IMR-90 (cell line): Measurements from ENCODE around the gene MEGF10. TPM values are rescaled to one million over a fixed set of nuclear protein-coding genes. Genes with fewer than 3 reads are reported as not detected.

Experiments
- ATAC-seq: fragments of 200-7000 bp; cut with Tn5 transposase; 2 replicates; pipeline ENCODE4 v1.9.1; 2020; ENCODE audit warnings: low read depth, mild to moderate bottlenecking, moderate library complexity
- BruUV-seq: library from RNA; stranded (reverse); fragments of 400-500 nt; replicated peaks from 2 replicates; lab custom pipeline; 2021; lab: Mats Ljungman, UMichigan
- CTCF ChIA-PET: fragments of 300-600 bp; formaldehyde crosslinking; extraction: SDS; loops from one replicate; lab custom pipeline; 2021; ENCODE audit warnings: antibody characterized with exemption; lab: Yijun Ruan, JAX
- POLR2A ChIA-PET: fragments of 300-600 bp; sonication (Branson Sonifier 250); formaldehyde crosslinking; loops from one replicate; lab custom pipeline; 2022; ENCODE audit warnings: antibody characterized with exemption; ENCODE audit not compliant: unreplicated experiment; lab: Charles Lee
- DNase-seq: peaks from one replicate; pipeline ENCODE4 v3.0.0; 2013
- H2AFZ ChIP-seq: replicated peaks from 2 replicates; pipeline ENCODE3; 2013; ENCODE audit warnings: low read length, mild to moderate bottlenecking; ENCODE audit not compliant: poor library complexity
- H2AK5ac ChIP-seq: 2 replicates; pipeline ENCODE4 v1.6.1; 2013; ENCODE audit warnings: low read depth, low read length, inconsistent platforms
- H2AK9ac ChIP-seq: replicated peaks from 2 replicates; pipeline ENCODE3; 2013; ENCODE audit warnings: mild to moderate bottlenecking, low read depth, low read length, moderate library complexity; ENCODE audit not compliant: poor library complexity
- H2BK120ac ChIP-seq: 2 replicates; pipeline ENCODE4 v1.6.1; 2013; ENCODE audit warnings: low read depth, low read length, inconsistent platforms
- H2BK15ac ChIP-seq: 3 replicates; pipeline ENCODE4 v1.6.1; 2013; ENCODE audit warnings: low read depth, low read length, inconsistent platforms
- H2BK20ac ChIP-seq: 2 replicates; pipeline ENCODE4 v1.6.1; 2013; ENCODE audit warnings: low read depth, mild to moderate bottlenecking, inconsistent platforms, low read length, moderate library complexity
- H2BK5ac ChIP-seq: 2 replicates; pipeline ENCODE4 v1.6.1; 2013; ENCODE audit warnings: mild to moderate bottlenecking, low read depth, low read length, inconsistent platforms; ENCODE audit not compliant: poor library complexity, severe bottlenecking
- H3K14ac ChIP-seq: replicated peaks from 2 replicates; pipeline ENCODE4 v1.6.1; 2013; ENCODE audit warnings: low read depth, low read length, inconsistent platforms
- H3K18ac ChIP-seq: 2 replicates; pipeline ENCODE4 v1.6.1; 2013; ENCODE audit warnings: low read depth, low read length, control low read depth
- H3K23ac ChIP-seq: 2 replicates; pipeline ENCODE4 v1.6.1; 2013; ENCODE audit warnings: low read depth, low read length, inconsistent platforms
- H3K27ac ChIP-seq: 2 replicates; pipeline ENCODE4 v1.5.1; 2013; ENCODE audit warnings: mild to moderate bottlenecking, control low read depth, low read length; ENCODE audit not compliant: insufficient read depth
- H3K27me3 ChIP-seq: 2 replicates; pipeline ENCODE4 v1.6.1; 2013; ENCODE audit warnings: low read length; ENCODE audit not compliant: control insufficient read depth, insufficient read depth
- H3K36me3 ChIP-seq: 2 replicates; pipeline ENCODE4 v1.6.1; 2013; ENCODE audit warnings: low read length, mixed read lengths; ENCODE audit not compliant: control insufficient read depth, insufficient read depth
- H3K4ac ChIP-seq: 2 replicates; pipeline ENCODE4 v1.6.1; 2013; ENCODE audit warnings: low read depth, low read length, inconsistent platforms
- H3K4me1 ChIP-seq: 2 replicates; pipeline ENCODE4 v1.6.1; 2013; ENCODE audit warnings: low read length, mixed read lengths; ENCODE audit not compliant: control insufficient read depth, insufficient read depth
- H3K4me2 ChIP-seq: 2 replicates; pipeline ENCODE4 v1.6.1; 2013; ENCODE audit warnings: low read depth, mild to moderate bottlenecking, control low read depth, low read length, moderate library complexity
- H3K4me3 ChIP-seq: 2 replicates; pipeline ENCODE4 v1.5.1; 2013; ENCODE audit warnings: low read depth, mild to moderate bottlenecking, control low read depth, low read length, moderate library complexity; ENCODE audit not compliant: insufficient read depth
- H3K56ac ChIP-seq: 2 replicates; pipeline ENCODE4 v1.6.1; 2013; ENCODE audit warnings: low read length, inconsistent platforms; ENCODE audit not compliant: insufficient read depth; ENCODE audit errors: extremely low read depth
- H3K79me1 ChIP-seq, 2 experiments: 2 replicates each; pipeline ENCODE4 v1.6.1; 2013; ENCODE audit warnings: low read length in 2 of 2, inconsistent platforms in 1 of 2, low read depth in 1 of 2
- H3K9ac ChIP-seq: 2 replicates; pipeline ENCODE4 v1.6.1; 2013; ENCODE audit warnings: low read depth, low read length, control low read depth
- H3K9me1 ChIP-seq: 2 replicates; pipeline ENCODE4 v1.6.1; 2013; ENCODE audit warnings: low read length, inconsistent platforms; ENCODE audit not compliant: insufficient read depth
- H3K9me3 ChIP-seq: 2 replicates; pipeline ENCODE4 v1.6.1; 2013; ENCODE audit warnings: low read length; ENCODE audit not compliant: control insufficient read depth, insufficient read depth
- H4K20me1 ChIP-seq: 2 replicates; pipeline ENCODE4 v1.6.1; 2013; ENCODE audit warnings: low read length, inconsistent platforms; ENCODE audit not compliant: insufficient read depth
- H4K5ac ChIP-seq: 2 replicates; pipeline ENCODE4 v1.6.1; 2013; ENCODE audit warnings: mild to moderate bottlenecking, low read depth, low read length, control low read depth
- H4K8ac ChIP-seq, 2 experiments: 2 replicates each; pipeline ENCODE4 v1.6.1; 2013; ENCODE audit warnings: low read depth in 2 of 2, low read length in 2 of 2, control low read depth in 1 of 2, inconsistent platforms in 1 of 2
- H4K91ac ChIP-seq: 2 replicates; pipeline ENCODE4 v1.6.1; 2013; ENCODE audit warnings: low read depth, low read length, inconsistent platforms; ENCODE audit not compliant: insufficient read depth
- CEBPB ChIP-seq: IDR thresholded peaks from 2 replicates; pipeline ENCODE4 v1.6.1; 2012; ENCODE audit warnings: low read depth, low read length, improper control_type of control experiment
- CHD1 ChIP-seq: IDR thresholded peaks from 2 replicates; pipeline ENCODE4 v1.6.1; 2012; ENCODE audit warnings: low read depth, low read length, improper control_type of control experiment
- CTCF ChIP-seq: conservative IDR thresholded peaks from 2 replicates; pipeline ENCODE4 v1.5.1; 2012; ENCODE audit warnings: mild to moderate bottlenecking, low read depth, low read length, improper control_type of control experiment
- ELK1 ChIP-seq: fragments of 150-350 bp; IDR thresholded peaks from 2 replicates; pipeline ENCODE4 v1.6.1; 2016; ENCODE audit warnings: low read depth, mild to moderate bottlenecking, low read length, moderate library complexity, borderline replicate concordance
- FOS ChIP-seq: fragments of 150-350 bp; IDR thresholded peaks from 2 replicates; pipeline ENCODE4 v1.6.1; 2016; ENCODE audit warnings: low read depth, low read length
- MAFK ChIP-seq: IDR thresholded peaks from 2 replicates; pipeline ENCODE4 v1.6.1; 2012; ENCODE audit warnings: low read depth, low read length, improper control_type of control experiment
- MAZ ChIP-seq: IDR thresholded peaks from 2 replicates; pipeline ENCODE4 v1.6.1; 2012; ENCODE audit warnings: low read depth, mild to moderate bottlenecking, low read length, improper control_type of control experiment, moderate library complexity, borderline replicate concordance
- MXI1 ChIP-seq: IDR thresholded peaks from 2 replicates; pipeline ENCODE4 v1.6.1; 2012; ENCODE audit warnings: low read depth, mild to moderate bottlenecking, low read length, moderate library complexity, borderline replicate concordance
- NFE2L2 ChIP-seq: fragments of 150-350 bp; IDR thresholded peaks from 2 replicates; pipeline ENCODE4 v1.6.1; 2016; ENCODE audit warnings: low read depth, mild to moderate bottlenecking, low read length
- POLR2A ChIP-seq: IDR thresholded peaks from 2 replicates; pipeline ENCODE4 v1.6.1; 2012; ENCODE audit warnings: mild to moderate bottlenecking, low read depth, low read length
- RAD21 ChIP-seq: IDR thresholded peaks from 2 replicates; pipeline ENCODE4 v1.6.1; 2012; ENCODE audit warnings: low read length, improper control_type of control experiment
- RCOR1 ChIP-seq: IDR thresholded peaks from 2 replicates; pipeline ENCODE4 v1.6.1; 2012; ENCODE audit warnings: mild to moderate bottlenecking, low read length, improper control_type of control experiment; ENCODE audit not compliant: insufficient replicate concordance
- RFX5 ChIP-seq: IDR thresholded peaks from 2 replicates; pipeline ENCODE4 v1.8.0; 2012; ENCODE audit warnings: low read depth, mild to moderate bottlenecking, low read length, moderate library complexity
- SMC3 ChIP-seq: fragments of 150-350 bp; IDR thresholded peaks from 2 replicates; pipeline ENCODE4 v1.6.1; 2016; ENCODE audit warnings: low read depth, mild to moderate bottlenecking, antibody characterized with exemption, low read length, moderate library complexity
- USF2 ChIP-seq: fragments of 150-350 bp; IDR thresholded peaks from 2 replicates; pipeline ENCODE4 v1.6.1; 2017; ENCODE audit warnings: mild to moderate bottlenecking, antibody characterized with exemption, low read length, low read depth
- WGBS, 2 experiments: methylation state at CpG; one replicate each; pipeline versions ENCODE4 v1.1.5 to v1.1.7; 2013; ENCODE audit warnings: missing lambda C conversion rate in 2 of 2; ENCODE audit not compliant: insufficient read length in 1 of 2; ENCODE audit errors: extremely low coverage in 2 of 2; 5-methylcytosine and 5-hydroxymethylcytosine counted together
- dilution Hi-C: fragments of 300-500 bp; cut with HindIII; formaldehyde crosslinking; loops from one replicate; pipeline ENCODE4 v1.14.3; 2018; ENCODE audit warnings: low sequenced_read_pairs; ENCODE audit not compliant: unreplicated experiment
- in situ Hi-C: fragments of 300-500 bp; cut with MboI; formaldehyde crosslinking; loops from 3 replicates; pipeline ENCODE4 v1.14.3; 2019; ENCODE audit warnings: low sequenced_read_pairs, inconsistent platforms, mixed read lengths
- intact Hi-C: fragments of 100-400 bp; cut with micrococcal nuclease; formaldehyde crosslinking; loops from 2 replicates; pipeline ENCODE4 v1.10.0; 2022
- polyA plus RNA-seq, 3 experiments: library from polyadenylated mRNA; depleted of rRNA; stranded (reverse); fragments of >200 nt; gene quantifications; 2 replicates each; pipeline ENCODE4 v1.2.3, GENCODE V29; 2012; ENCODE audit warnings: low replicate concordance in 1 of 3
- total RNA-seq: library from RNA; depleted of rRNA; stranded (reverse); fragments of >200 nt; gene quantifications from 2 replicates; pipeline ENCODE4 v1.2.3, GENCODE V29; 2012

MEGF10 gene
- total and polyA plus RNA-seq, 2 of the 4 experiments (the other 2 are of a cell fraction): not detected

- DNase-seq: no peak
- H3K56ac ChIP-seq: no peak overlapping the region
- H2BK20ac ChIP-seq: no peak overlapping the region
- no peak overlapping the region for H3K23ac ChIP-seq
- no peaks in the 10 kb centered on the region for H3K9me1 ChIP-seq
- TF ChIP-seq RCOR1 (no peak), RFX5 (no peak), CEBPB (no peak), MXI1 (no peak), POLR2A (no peak), CTCF (no peak), SMC3 (no peak), MAZ (no peak), CHD1 (no peak), NFE2L2 (no peak), MAFK (no peak), ELK1 (no peak), FOS (no peak), RAD21 (no peak), USF2 (no peak)
- no peak overlapping the region for H3K9ac ChIP-seq
- H4K8ac ChIP-seq: no peak overlapping the region
- intact Hi-C loops: no loop called here
- H2BK5ac ChIP-seq: no peak overlapping the region
- H3K4ac ChIP-seq: no peak overlapping the region
- H2BK120ac ChIP-seq: no peak overlapping the region
- POLR2A ChIA-PET: no interaction called here
- H2AFZ ChIP-seq: no peak overlapping the region
- H2AK9ac ChIP-seq: no peak overlapping the region
- H3K4me1 ChIP-seq: no peaks in the 10 kb centered on the region
- no peak overlapping the region for H3K14ac ChIP-seq
- H2AK5ac ChIP-seq: no peak overlapping the region
- H4K5ac ChIP-seq: no peak overlapping the region
- peaks cover 12% of the 10 kb centered on the region; the same call in 1 of the 2 replicates for H3K27me3 ChIP-seq
- H4K20me1 ChIP-seq: no peaks in the 10 kb centered on the region
- no peaks in the 10 kb centered on the region for H3K79me1 ChIP-seq
- WGBS, 2 experiments: no CpG with 5 or more reads among the region's 2 CpGs
- no peak overlapping the region for H3K27ac ChIP-seq
- CTCF ChIA-PET: no interaction called here
- no peak for ATAC-seq
- no peak overlapping the region for H4K91ac ChIP-seq
- H3K18ac ChIP-seq: no peak overlapping the region
- H3K4me2 ChIP-seq: no peak overlapping the region
- in situ Hi-C loops: no loop called here
- dilution Hi-C loops: no loop called here
- no peaks in the 10 kb centered on the region for H3K36me3 ChIP-seq
- BruUV-seq: no TSS peak
- H2BK15ac ChIP-seq: no peak overlapping the region
- no peaks in the 10 kb centered on the region for H3K9me3 ChIP-seq
- H3K4me3 ChIP-seq: no peak overlapping the region
These were observed 68.9 kb downstream of the MEGF10 start for GRCh38 chr5:127359502-127359901.
